HepG2 (cell line): ENCODE results near the gene STK31. TPM values are rescaled to one million over a fixed set of nuclear protein-coding genes. Genes with fewer than 3 reads are reported as not detected.

Experiments
- ATAC-seq: fragments of 200-7000 bp; cut with Tn5 transposase; 3 replicates; pipeline ENCODE4 v1.9.1; 2020; ENCODE audit warnings: mild to moderate bottlenecking, moderate library complexity
- BruUV-seq: library from RNA; stranded (reverse); fragments of 400-500 nt; replicated peaks from 2 replicates; lab custom pipeline; 2021; lab: Mats Ljungman, UMichigan
- CTCF ChIA-PET: fragments of 300-600 bp; formaldehyde crosslinking; extraction: SDS; loops from one replicate; lab custom pipeline; 2021; ENCODE audit warnings: low total read pairs, inconsistent platforms, low intra/inter-chr PET ratio; lab: Yijun Ruan, JAX
- POLR2A ChIA-PET: fragments of 350-600 bp; sonication (Branson Sonifier 250); formaldehyde crosslinking; loops from one replicate; lab custom pipeline; 2020; ENCODE audit warnings: antibody characterized with exemption, inconsistent platforms; lab: Yijun Ruan, JAX
- DNase-seq: peaks from one replicate; pipeline ENCODE4 v3.0.0-alpha.2; 2015; ENCODE audit warnings: low spot score
- FAIRE-seq: peaks from 3 replicates; lab custom pipeline; 2011; peaks lifted over from hg19 to GRCh38; lab: Jason Lieb, UNC
- H2AFZ ChIP-seq: one replicate; pipeline ENCODE4 v1.6.1; 2011; ENCODE audit warnings: low read length, inconsistent platforms
- H3K27ac ChIP-seq: fragments of 300-600 bp; 3 replicates; pipeline ENCODE4 v1.8.0; 2011; ENCODE audit warnings: mixed run types, mild to moderate bottlenecking, mixed read lengths, low read length, inconsistent platforms; ENCODE audit not compliant: insufficient read depth; ENCODE audit errors: extremely low read length
- H3K27me3 ChIP-seq, 2 experiments: fragments of 200-600 bp in 1 of 2; 2 replicates in 1 of 2; 3 replicates in 1 of 2; pipeline versions ENCODE4 v1.6.0 to v1.8.0; 2011; ENCODE audit warnings: low read length in 2 of 2, mild to moderate bottlenecking in 2 of 2, moderate library complexity in 2 of 2, inconsistent platforms in 1 of 2; ENCODE audit not compliant: insufficient read depth in 2 of 2, control insufficient read depth in 1 of 2
- H3K36me3 ChIP-seq, 2 experiments: fragments of 200-600 bp in 1 of 2; replicated peaks in 1 of 2; 2 replicates in 1 of 2; 3 replicates in 1 of 2; pipeline versions ENCODE4 v1.5.1 to v1.8.0; 2011; ENCODE audit warnings: low read length in 2 of 2, inconsistent platforms in 1 of 2; ENCODE audit not compliant: insufficient read depth in 2 of 2, control insufficient read depth in 1 of 2
- H3K4me1 ChIP-seq: 2 replicates; pipeline ENCODE4 v1.5.1; 2012; ENCODE audit warnings: low read length, inconsistent platforms; ENCODE audit not compliant: insufficient read depth
- H3K4me2 ChIP-seq: 2 replicates; pipeline ENCODE4 v1.6.0; 2011; ENCODE audit warnings: low read depth, low read length, inconsistent platforms
- H3K4me3 ChIP-seq, 3 experiments: fragments of 200-600 bp in 1 of 3; sonication (generic), shearing (Covaris generic) in 1 of 3; replicated peaks in 1 of 3; 2 replicates each; pipeline ENCODE4 v1.5.1; 2011 to 2016; ENCODE audit warnings: low read length in 3 of 3, inconsistent platforms in 2 of 3, low read depth in 2 of 3, mild to moderate bottlenecking in 2 of 3, control low read depth in 1 of 3, mixed read lengths in 1 of 3; ENCODE audit not compliant: insufficient read depth in 1 of 3
- H3K79me2 ChIP-seq: one replicate; pipeline ENCODE4 v1.6.1; 2011; ENCODE audit warnings: low read length, inconsistent platforms; ENCODE audit not compliant: insufficient read depth
- H3K9ac ChIP-seq: 2 replicates; pipeline ENCODE4 v1.6.0; 2011; ENCODE audit warnings: mild to moderate bottlenecking, low read depth, low read length, inconsistent platforms; ENCODE audit not compliant: insufficient read depth
- H3K9me3 ChIP-seq: 2 replicates; pipeline ENCODE4 v1.5.1; 2012; ENCODE audit warnings: mild to moderate bottlenecking, low read length
- H4K20me1 ChIP-seq: 2 replicates; pipeline ENCODE4 v1.6.0; 2011; ENCODE audit warnings: inconsistent platforms, mild to moderate bottlenecking, low read length, moderate library complexity; ENCODE audit not compliant: insufficient read depth
- DR1 ChIP-seq: sonication (generic); formaldehyde crosslinking; IDR thresholded peaks from 2 replicates; pipeline ENCODE4 v1.8.0; 2021; ENCODE audit warnings: mild to moderate bottlenecking, missing genetic modification reagents, inconsistent platforms
- FLYWCH1 ChIP-seq: sonication (generic); formaldehyde crosslinking; IDR thresholded peaks from 2 replicates; pipeline ENCODE4 v1.8.1; 2023; ENCODE audit warnings: mild to moderate bottlenecking, missing genetic modification reagents
- LCORL ChIP-seq, 2 experiments: fragments of 450-650 bp in 1 of 2; sonication (generic) in 1 of 2; formaldehyde crosslinking in 1 of 2; IDR thresholded peaks; 2 replicates each; pipeline versions ENCODE4 v1.5.0 to v1.6.1; 2017 to 2020; ENCODE audit warnings: antibody characterized with exemption in 1 of 2, missing genetic modification reagents in 1 of 2
- MBD4 ChIP-seq: IDR thresholded peaks from 2 replicates; pipeline ENCODE4 v1.6.1; 2012; ENCODE audit warnings: low read length, inconsistent platforms, borderline replicate concordance
- MEF2D ChIP-seq: sonication (generic); formaldehyde crosslinking; IDR thresholded peaks from 2 replicates; pipeline ENCODE4 v1.5.1; 2020; ENCODE audit warnings: mild to moderate bottlenecking, missing genetic modification reagents
- MIER2 ChIP-seq: IDR thresholded peaks from 2 replicates; pipeline ENCODE4 v1.6.1; 2016; ENCODE audit warnings: missing biosample characterization, missing genetic modification reagents
- MYC ChIP-seq: sonication (generic); formaldehyde crosslinking; IDR thresholded peaks from 2 replicates; pipeline ENCODE4 v1.9.0; 2021; ENCODE audit warnings: missing genetic modification reagents, borderline replicate concordance
- MYPOP ChIP-seq: sonication (generic); formaldehyde crosslinking; IDR thresholded peaks from 2 replicates; pipeline ENCODE4 v1.8.1; 2023; ENCODE audit warnings: mild to moderate bottlenecking, moderate library complexity, missing genetic modification reagents
- SCMH1 ChIP-seq: sonication (generic); formaldehyde crosslinking; IDR thresholded peaks from 2 replicates; pipeline ENCODE4 v1.9.0; 2021; ENCODE audit warnings: missing genetic modification reagents, mild to moderate bottlenecking, borderline replicate concordance
- SNAPC2 ChIP-seq: sonication (generic); formaldehyde crosslinking; IDR thresholded peaks from 2 replicates; pipeline ENCODE4 v1.8.1; 2022; ENCODE audit warnings: mild to moderate bottlenecking, missing genetic modification reagents
- ZFP37 ChIP-seq: sonication (generic); formaldehyde crosslinking; IDR thresholded peaks from 2 replicates; pipeline ENCODE4 v1.4.0; 2020; ENCODE audit warnings: missing genetic modification reagents, borderline replicate concordance
- ZNF101 ChIP-seq: sonication (generic); formaldehyde crosslinking; IDR thresholded peaks from 2 replicates; pipeline ENCODE4 v1.4.0; 2020; ENCODE audit warnings: mild to moderate bottlenecking, low read depth, missing genetic modification reagents, borderline replicate concordance
- ZNF3 ChIP-seq: IDR thresholded peaks from 2 replicates; pipeline ENCODE4 v1.7.0; 2017; ENCODE audit warnings: inconsistent platforms
- ZNF772 ChIP-seq: sonication (generic); formaldehyde crosslinking; IDR thresholded peaks from 2 replicates; pipeline ENCODE4 v1.5.0; 2020; ENCODE audit warnings: mild to moderate bottlenecking, missing genetic modification reagents
- ZNF775 ChIP-seq: sonication (generic); formaldehyde crosslinking; IDR thresholded peaks from 2 replicates; pipeline ENCODE4 v1.4.0; 2020; ENCODE audit warnings: missing genetic modification reagents, mild to moderate bottlenecking, moderate library complexity, borderline replicate concordance
- ZNF839 ChIP-seq: sonication (generic); formaldehyde crosslinking; IDR thresholded peaks from 2 replicates; pipeline ENCODE4 v1.4.0; 2020; ENCODE audit warnings: missing genetic modification reagents, mild to moderate bottlenecking, borderline replicate concordance
- WGBS: methylation state at CpG from one replicate; pipeline ENCODE4 v1.1.6; 2017; ENCODE audit warnings: low lambda C conversion rate; 5-methylcytosine and 5-hydroxymethylcytosine counted together
- in situ Hi-C: cut with HindIII; loops from 2 replicates; pipeline ENCODE4 v1.10.0; 2017; ENCODE audit warnings: low pct_unique_long_range_greater_than_20kb; ENCODE audit not compliant: extremely low pct_ligation_motif_present
- intact Hi-C: fragments of 100-400 bp; cut with micrococcal nuclease; formaldehyde crosslinking; loops from one replicate; pipeline ENCODE4 v1.10.0; 2022; ENCODE audit not compliant: unreplicated experiment
- polyA plus RNA-seq, 8 experiments: library from polyadenylated mRNA; depleted of rRNA in 3 of 8; stranded (reverse) in 7 of 8; unstranded in 1 of 8; fragments of >200 nt; fragmentation: Illumina TruSeq in 4 of 8; extraction: Trizol in 4 of 8; gene quantifications; 2 replicates each; pipeline versions ENCODE4 v1.2.1 to v1.2.3, GENCODE V29; 2011 to 2016; ENCODE audit warnings: low read depth in 4 of 8, missing spikeins in 1 of 8, mixed read lengths in 1 of 8; ENCODE audit not compliant: insufficient read depth in 1 of 8
- total RNA-seq, 5 experiments: library from RNA; depleted of rRNA; stranded (reverse); fragments of >200 nt; fragmentation: Illumina TruSeq; extraction: Trizol; gene quantifications; 2 replicates each; pipeline ENCODE4 v1.2.3, GENCODE V29; 2016; ENCODE audit warnings: low read depth in 1 of 5

Gene STK31
- total and polyA plus RNA-seq, 2 of the 13 experiments (the other 11 are each of a cell fraction or from before 2014, with no cell fraction given): not detected

GRCh38 chr7:23700046-23700445 lies 10.0 kb upstream of the STK31 start:
- Histone ChIP-seq H3K79me2 (no peaks in the 10 kb centered on the region), H3K9me3 (peaks cover under 1% of the 10 kb centered on the region; the same call in 1 of the 2 replicates), H3K4me2 (no peak overlapping the region), H3K4me1 (no peaks in the 10 kb centered on the region), H3K4me3 (no peak overlapping the region), H3K27ac (no peak overlapping the region), H3K27me3 (no peaks in the 10 kb centered on the region), H2AFZ (no peak overlapping the region), H3K36me3 (no peaks in the 10 kb centered on the region), H3K9ac (no peak overlapping the region), H4K20me1 (no peaks in the 10 kb centered on the region)
- 13% methylated on average over 4 of the region's 4 CpGs for WGBS
- ATAC-seq (no peak), FAIRE-seq (no peak), DNase-seq (no peak)
- TF ChIP-seq ZNF839 (no peak), MYC (CRISPR knock-in tag) (no peak), LCORL (IDR thresholded peaks at IDR 0.05) (peak; percentile 60; the same call in 1 of the 2 replicates), LCORL (CRISPR knock-in tag; IDR thresholded peaks at IDR 0.05) (no peak), DR1 (CRISPR knock-in tag) (no peak), MYPOP (no peak)
- in situ Hi-C loops (loop anchor here (25.0 kb wide), 1 partner anchor 438 kb away; no protein-coding TSS in a partner anchor), intact Hi-C loops (loop anchor here (2.0 kb wide), 1 partner anchor 53 kb away; no protein-coding TSS in a partner anchor)
- POLR2A ChIA-PET: no interaction called here
- BruUV-seq: no TSS peak
- CTCF ChIA-PET: no interaction called here

DNA sequence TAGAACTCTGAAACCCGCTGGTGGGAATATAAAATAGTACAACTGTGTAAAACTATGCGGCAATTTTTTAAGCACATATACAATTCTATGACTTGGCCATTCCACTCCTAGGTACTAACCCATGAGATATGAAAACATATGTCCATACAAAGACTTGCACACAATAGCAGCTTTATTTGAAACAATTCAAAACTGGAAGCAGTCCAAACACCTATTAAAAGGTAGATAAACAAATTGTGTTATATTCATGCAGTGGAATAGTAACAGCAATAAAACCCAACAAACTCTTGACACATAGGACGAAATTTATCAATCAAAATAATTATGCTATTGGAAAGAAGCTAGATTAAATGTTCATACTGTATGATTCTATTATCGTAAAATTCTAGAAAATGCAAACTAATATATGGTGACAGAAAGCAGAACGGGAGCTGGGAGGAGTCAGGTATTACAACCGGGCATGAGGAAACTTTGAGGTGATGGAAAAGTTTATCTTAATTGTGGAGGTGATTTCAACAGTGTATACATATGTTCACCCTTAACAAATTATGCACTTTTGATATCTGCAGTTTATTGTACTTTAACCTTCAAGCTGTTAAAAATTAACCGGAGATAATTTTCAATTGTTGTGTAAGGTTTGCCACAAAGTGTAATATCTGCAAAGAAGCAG lies 803 bp upstream of the STK31 start:
- ATAC-seq (no peak), DNase-seq (peak; percentile 5), FAIRE-seq (peak; percentile 12)
- peaks cover 0 to 4% of the 10 kb centered on the region in 2 experiments; a peak in 2 of 5 replicates for H3K27me3 ChIP-seq
- no peak overlapping the region for H3K4me2 ChIP-seq
- 15% methylated on average over 7 of the region's 7 CpGs for WGBS
- H3K4me3 ChIP-seq: no peak overlapping the region
- no peaks in the 10 kb centered on the region for H3K79me2 ChIP-seq
- no peak overlapping the region for H2AFZ ChIP-seq
- intact Hi-C loops (no loop called here), in situ Hi-C loops (loop anchor here (25.0 kb wide), 1 partner anchor 447 kb away; no protein-coding TSS in a partner anchor)
- no TSS peak for BruUV-seq
- no peak overlapping the region for H3K27ac ChIP-seq
- ChIA-PET CTCF (no interaction called here), POLR2A (no interaction called here)
- H4K20me1 ChIP-seq: no peaks in the 10 kb centered on the region
- H3K36me3 ChIP-seq: no peaks in the 10 kb centered on the region
- peaks cover 13% of the 10 kb centered on the region; the same call in 1 of the 2 replicates for H3K9me3 ChIP-seq
- peaks cover 14% of the 10 kb centered on the region for H3K4me1 ChIP-seq
- no peak overlapping the region for H3K9ac ChIP-seq
- no peak for TF ChIP-seq ZFP37 (CRISPR knock-in tag)
- TF ChIP-seq ZNF101 (CRISPR knock-in tag): no peak
- no peak for TF ChIP-seq FLYWCH1
- no peak for TF ChIP-seq SNAPC2 (CRISPR knock-in tag)
- no peak for TF ChIP-seq ZNF775 (CRISPR knock-in tag)
- TF ChIP-seq SCMH1 (CRISPR knock-in tag): no peak
- no peak for TF ChIP-seq MIER2
- no peak for TF ChIP-seq MBD4
- no peak for TF ChIP-seq ZNF3 (CRISPR knock-in tag)
- TF ChIP-seq ZNF772: no peak
- TF ChIP-seq MEF2D (CRISPR knock-in tag): no peak
